Stimulated activated CD4-positive, alpha-beta T cell treated with anti-CD3 and anti-CD28 coated beads, Interleukin-4, amount 100 ng/mL, for 4 hours (primary cell): ENCODE data around the gene IFRD1.
"Not testable (repeated sequence)": the region's sequence is repeated elsewhere in the genome, so short reads cannot be mapped to it uniquely, and the experiment has no call there.

ENCODE experiments used
- DNase-seq, 2 experiments: peaks; one replicate each; pipeline ENCODE4 v3.0.0-alpha.2; 2020

Gene IFRD1

GRCh38 chr7:112444505-112444904 is 5.8 kb upstream of the IFRD1 start:
- no peak for DNase-seq

- DNase-seq = no peak
Measured at GRCh38 chr7:112446431-112446830, 3.8 kb upstream of the IFRD1 start.

GRCh38 chr7:112447406-112447805 is 2.9 kb upstream of the IFRD1 start:
- no peak for DNase-seq

GRCh38 chr7:112448381-112448780 is 1.9 kb upstream of the IFRD1 start:
- no peak for DNase-seq

GRCh38 chr7:112448891-112449290 is 1.4 kb upstream of the IFRD1 start:
- DNase-seq = no peak

GRCh38 chr7:112449353-112449752 is 907 bp upstream of the IFRD1 start:
- DNase-seq = peak; percentile 24 to 77

- DNase-seq = peak; percentile 73 to 84
Measured at GRCh38 chr7:112450807-112451761, 824 bp downstream of the IFRD1 start.

GRCh38 chr7:112452102-112452888 is 2.0 kb downstream of the IFRD1 start:
- no peak for DNase-seq

GRCh38 chr7:112453505-112454171 is 3.4 kb downstream of the IFRD1 start:
- DNase-seq = no peak

GRCh38 chr7:112454191-112454590 is 3.9 kb downstream of the IFRD1 start:
- not testable (repeated sequence) for DNase-seq

- no peak for DNase-seq
Measured at GRCh38 chr7:112459645-112460044, 9.4 kb downstream of the IFRD1 start.

GRCh38 chr7:112462236-112462635 is 12.0 kb downstream of the IFRD1 start:
- no peak for DNase-seq

GRCh38 chr7:112467867-112468266 is 17.6 kb downstream of the IFRD1 start:
- no peak for DNase-seq

GRCh38 chr7:112470194-112470593 is 19.9 kb downstream of the IFRD1 start:
- no peak for DNase-seq

GRCh38 chr7:112476390-112477052 is 26.3 kb downstream of the IFRD1 start:
- no peak for DNase-seq

GRCh38 chr7:112481121-112481736 is 31.0 kb downstream of the IFRD1 start:
- DNase-seq = no peak

- no peak for DNase-seq
Measured at GRCh38 chr7:112481833-112482670, 31.8 kb downstream of the IFRD1 start.

GRCh38 chr7:112484671-112485167 is 34.5 kb downstream of the IFRD1 start:
- DNase-seq = no peak

GRCh38 chr7:112485766-112486165 is 35.5 kb downstream of the IFRD1 start:
- no peak for DNase-seq

GRCh38 chr7:112487457-112488263 is 37.4 kb downstream of the IFRD1 start:
- no peak for DNase-seq
